ENCODE data around the gene DHCR7.

DHCR7 gene

DNA sequence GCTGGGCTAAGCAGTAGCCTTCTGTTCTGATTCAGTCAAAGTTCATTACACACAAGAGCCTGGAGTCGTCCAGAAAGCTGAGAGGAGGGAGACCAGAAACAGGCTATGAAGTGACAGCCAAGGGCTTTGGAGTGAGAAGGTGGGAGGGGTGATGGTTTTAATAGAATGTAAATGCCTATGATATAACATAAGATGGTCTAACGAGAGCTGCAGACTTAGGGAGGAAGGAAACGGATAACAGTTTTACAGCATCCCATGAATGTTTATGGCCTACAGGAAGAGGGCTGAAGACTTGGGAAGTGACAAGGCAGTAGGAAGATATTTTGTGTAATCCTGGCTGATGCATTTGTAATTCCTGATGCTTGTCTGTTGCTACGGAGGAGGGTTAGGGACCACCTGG lies 62.0 kb downstream of the DHCR7 start:
- no peak for DNase-seq (ENCODE audit: low read depth, low spot score)

DNA sequence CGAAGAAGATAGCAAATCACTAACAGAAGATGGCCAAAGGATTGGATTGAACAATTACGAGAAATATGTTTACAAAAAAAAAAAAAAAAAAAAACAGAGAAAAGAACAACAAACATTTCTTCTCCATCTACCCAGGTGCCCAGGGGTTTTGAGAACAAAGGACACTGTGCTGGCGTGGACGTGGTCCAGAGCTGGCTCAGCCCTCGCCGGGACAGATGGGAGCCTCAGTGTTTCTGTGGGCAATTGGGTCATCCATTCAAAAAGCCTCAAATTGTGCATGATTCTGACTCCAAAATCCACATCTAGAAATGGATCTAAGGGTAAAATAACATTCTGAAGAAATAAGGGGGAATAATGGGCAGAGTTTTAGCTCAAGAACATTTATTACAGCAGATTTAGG lies 63.1 kb downstream of the DHCR7 start:
- DNase-seq (ENCODE audit: low read depth, low spot score), result no peak

DNA sequence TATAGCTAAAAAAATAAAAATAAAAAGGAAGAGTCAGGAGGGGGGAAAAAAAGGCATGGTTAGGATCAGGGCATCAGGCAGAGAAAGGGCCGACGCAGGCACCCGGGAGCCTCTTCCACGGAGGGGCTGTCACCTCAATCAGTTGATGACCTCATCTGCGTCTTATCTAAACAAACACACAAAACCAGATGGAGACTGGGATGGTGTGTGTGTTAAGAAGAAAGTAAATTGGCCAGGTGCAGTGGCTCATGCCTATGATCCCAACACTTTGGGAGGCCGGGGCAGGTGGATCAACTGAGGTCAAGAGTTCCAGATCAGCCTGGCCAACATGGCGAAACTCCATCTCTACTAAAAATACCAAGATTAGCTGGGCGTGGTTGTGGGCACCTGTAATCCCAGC lies 63.6 kb downstream of the DHCR7 start:
- no peak for DNase-seq (ENCODE audit: low read depth, low spot score)

Measured in activated naive CD8-positive, alpha-beta T cell treated with anti-CD3 and anti-CD28 coated beads, Interleukin-2, amount 50 U/mL, for 16 hours (primary cell).